ENCODE data around the gene NTRK2.

NTRK2 gene

DNA sequence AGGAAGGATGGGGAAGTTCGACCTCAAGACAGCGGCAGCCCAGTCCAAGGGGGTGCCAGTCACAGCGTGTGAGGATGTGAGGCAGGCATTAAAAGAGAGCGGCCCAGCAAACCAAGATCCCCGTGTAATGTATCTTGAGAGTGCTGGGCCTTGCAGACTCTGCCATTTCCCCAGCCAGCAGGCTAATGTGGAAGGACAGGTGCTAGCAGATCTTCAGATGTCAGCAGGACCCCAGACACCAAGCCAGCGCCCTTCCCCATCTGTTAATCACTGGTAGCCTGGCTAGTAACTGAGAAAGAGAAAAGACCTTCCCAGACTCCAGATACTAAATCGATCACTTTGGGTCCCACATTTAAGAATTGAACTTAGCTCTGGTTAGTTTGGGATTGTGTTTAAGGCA lies 62.2 kb downstream of the NTRK2 start:
- DNase-seq (ENCODE audit: low spot score) = no peak
- TF ChIP-seq, protein P1, sequence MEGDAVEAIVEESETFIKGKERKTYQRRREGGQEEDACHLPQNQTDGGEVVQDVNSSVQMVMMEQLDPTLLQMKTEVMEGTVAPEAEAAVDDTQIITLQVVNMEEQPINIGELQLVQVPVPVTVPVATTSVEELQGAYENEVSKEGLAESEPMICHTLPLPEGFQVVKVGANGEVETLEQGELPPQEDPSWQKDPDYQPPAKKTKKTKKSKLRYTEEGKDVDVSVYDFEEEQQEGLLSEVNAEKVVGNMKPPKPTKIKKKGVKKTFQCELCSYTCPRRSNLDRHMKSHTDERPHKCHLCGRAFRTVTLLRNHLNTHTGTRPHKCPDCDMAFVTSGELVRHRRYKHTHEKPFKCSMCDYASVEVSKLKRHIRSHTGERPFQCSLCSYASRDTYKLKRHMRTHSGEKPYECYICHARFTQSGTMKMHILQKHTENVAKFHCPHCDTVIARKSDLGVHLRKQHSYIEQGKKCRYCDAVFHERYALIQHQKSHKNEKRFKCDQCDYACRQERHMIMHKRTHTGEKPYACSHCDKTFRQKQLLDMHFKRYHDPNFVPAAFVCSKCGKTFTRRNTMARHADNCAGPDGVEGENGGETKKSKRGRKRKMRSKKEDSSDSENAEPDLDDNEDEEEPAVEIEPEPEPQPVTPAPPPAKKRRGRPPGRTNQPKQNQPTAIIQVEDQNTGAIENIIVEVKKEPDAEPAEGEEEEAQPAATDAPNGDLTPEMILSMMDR (IDR thresholded peaks at IDR 0.05; ENCODE audit: extremely low read depth, missing control alignments) = no peak

DNA sequence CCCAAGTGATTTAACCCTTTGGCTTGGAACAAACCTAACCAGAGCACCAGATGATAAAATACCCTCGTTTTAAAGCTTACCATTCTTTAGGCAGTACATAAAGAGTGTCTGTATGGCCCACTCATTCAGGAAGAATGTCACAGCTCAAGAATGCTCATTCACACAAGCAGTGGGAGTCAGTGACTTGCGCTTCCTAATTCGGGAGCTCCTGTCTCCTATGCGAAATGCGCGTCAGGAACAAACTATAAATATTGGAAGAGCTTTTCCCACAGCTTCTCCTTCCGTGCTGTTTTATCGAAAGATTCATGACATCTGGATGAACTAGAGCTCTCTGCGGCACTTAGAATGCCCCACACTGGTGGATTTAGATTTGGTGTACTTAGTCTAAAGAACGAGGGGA lies 66.6 kb downstream of the NTRK2 start:
- TF ChIP-seq, protein P1 (IDR thresholded peaks at IDR 0.05; ENCODE audit: extremely low read depth, missing control alignments) = no peak
- no peak for DNase-seq (ENCODE audit: low spot score)

DNA sequence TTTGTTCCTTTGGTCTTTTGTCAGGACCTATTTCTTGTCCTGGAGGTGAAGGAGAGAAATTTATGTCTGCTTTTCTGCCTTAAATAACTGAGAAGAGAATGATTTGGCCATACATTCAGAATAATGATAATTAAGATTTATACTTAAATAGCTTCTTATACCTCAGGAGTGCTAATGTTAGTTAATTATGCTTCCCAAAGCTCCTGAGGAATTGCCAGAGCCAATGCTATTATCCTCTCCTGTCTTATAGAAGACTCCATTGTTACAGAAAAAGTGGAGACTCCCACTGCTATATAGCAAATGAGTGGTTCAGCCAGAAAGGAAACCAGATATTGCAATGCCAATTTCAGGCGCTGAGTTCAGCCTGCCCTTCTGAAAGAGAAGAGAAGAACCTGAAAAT lies 67.0 kb downstream of the NTRK2 start:
- no peak for DNase-seq (ENCODE audit: low spot score)
- TF ChIP-seq, protein P1 (IDR thresholded peaks at IDR 0.05; ENCODE audit: extremely low read depth, missing control alignments) = no peak

DNA sequence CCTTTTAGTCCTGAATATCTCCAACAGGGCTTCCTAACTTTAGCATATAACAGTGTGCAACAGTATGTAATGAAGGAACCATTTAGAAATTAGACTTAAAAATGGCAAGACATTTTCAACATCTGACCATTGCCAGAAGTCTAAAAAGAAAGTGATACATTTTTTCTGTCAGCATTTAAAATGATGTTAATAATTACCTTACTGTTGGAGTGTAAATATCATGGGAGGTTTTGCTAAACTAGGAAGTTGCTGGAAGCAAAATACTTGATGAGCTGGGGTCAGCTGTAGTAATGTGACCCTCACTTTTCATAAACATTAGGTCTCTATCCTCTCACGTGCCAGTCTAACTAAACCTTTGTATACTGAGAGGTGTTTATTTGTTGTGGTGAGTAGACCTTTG lies 68.8 kb downstream of the NTRK2 start:
- no peak for DNase-seq (ENCODE audit: low spot score)
- TF ChIP-seq, protein P1 (IDR thresholded peaks at IDR 0.05; ENCODE audit: extremely low read depth, missing control alignments) = no peak

DNA sequence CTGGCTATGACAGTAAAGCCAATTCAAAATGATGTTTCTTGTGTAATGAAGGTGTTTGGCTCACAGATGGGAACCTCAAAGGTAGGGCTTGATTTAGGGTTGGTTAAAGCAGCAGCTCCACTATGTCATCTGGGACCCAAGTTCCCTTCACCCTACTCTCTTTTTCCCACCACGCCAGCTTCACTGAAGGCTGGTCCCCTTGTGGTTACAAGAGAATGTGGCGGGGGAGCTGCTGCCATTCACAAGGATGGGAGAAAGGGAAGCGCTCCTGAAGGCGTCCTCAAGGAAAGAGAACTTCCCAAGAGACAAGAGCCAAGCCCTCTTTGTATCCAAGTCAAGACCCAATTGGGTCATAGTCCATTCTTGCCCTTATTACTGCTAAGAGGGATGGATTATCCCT lies 72.7 kb downstream of the NTRK2 start:
- no peak for DNase-seq (ENCODE audit: low spot score)
- TF ChIP-seq, protein P1 (IDR thresholded peaks at IDR 0.05; ENCODE audit: extremely low read depth, missing control alignments) = no peak

DNA sequence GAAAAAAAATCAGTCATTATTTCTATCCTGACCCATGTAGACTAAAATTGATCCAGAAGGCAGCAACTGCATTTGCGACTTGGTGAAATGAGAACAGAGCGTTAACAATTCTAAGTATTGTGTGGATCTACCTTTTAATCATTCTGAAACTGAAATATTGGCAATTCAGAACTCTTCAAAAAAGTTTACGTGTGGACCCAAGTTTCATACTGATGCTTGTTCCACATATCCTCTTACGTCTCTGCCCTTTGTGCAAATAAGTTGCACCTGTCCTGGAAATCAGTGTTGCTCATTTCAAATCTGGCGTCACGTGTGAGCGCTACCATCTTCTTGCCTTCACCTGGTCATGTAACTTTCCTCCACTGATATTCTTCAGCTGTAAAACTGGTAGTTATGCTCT lies 74.7 kb downstream of the NTRK2 start:
- no peak for DNase-seq (ENCODE audit: low spot score)
- TF ChIP-seq, protein P1 (IDR thresholded peaks at IDR 0.05; ENCODE audit: extremely low read depth, missing control alignments) = no peak

DNA sequence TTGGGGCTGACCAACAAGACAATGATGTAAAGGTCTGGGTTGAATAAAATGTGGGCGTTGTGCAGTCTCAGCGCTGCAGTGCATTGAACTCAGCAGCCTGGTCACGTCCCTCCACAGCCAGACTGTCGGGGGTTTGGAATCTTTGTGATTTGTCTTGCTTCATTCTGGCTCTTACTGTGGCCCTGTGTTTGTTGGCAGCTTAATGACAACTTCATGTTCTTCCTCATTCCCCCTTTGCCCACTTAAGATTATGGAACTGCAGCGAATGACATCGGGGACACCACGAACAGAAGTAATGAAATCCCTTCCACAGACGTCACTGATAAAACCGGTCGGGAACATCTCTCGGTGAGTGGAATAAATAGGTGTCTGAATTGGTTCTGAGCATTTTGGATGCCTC lies 75.2 kb downstream of the NTRK2 start:
- TF ChIP-seq, protein P1 (IDR thresholded peaks at IDR 0.05; ENCODE audit: extremely low read depth, missing control alignments) = no peak
- no peak for DNase-seq (ENCODE audit: low spot score)

Measured in GM20000 (cell line).